GM21360 (cell line): Measurements from ENCODE around the gene ENPP1.
A peak's percentile ranks its signal among the peaks of the same experiment; 100 is the strongest.

ENCODE experiments used
- ATAC-seq: cut with Tn5 transposase; IDR thresholded peaks from one replicate; pipeline ENCODE4 v1.9.1; 2021; ENCODE audit warnings: mild to moderate bottlenecking, moderate library complexity; ENCODE audit not compliant: unreplicated experiment

ENPP1 gene

DNA sequence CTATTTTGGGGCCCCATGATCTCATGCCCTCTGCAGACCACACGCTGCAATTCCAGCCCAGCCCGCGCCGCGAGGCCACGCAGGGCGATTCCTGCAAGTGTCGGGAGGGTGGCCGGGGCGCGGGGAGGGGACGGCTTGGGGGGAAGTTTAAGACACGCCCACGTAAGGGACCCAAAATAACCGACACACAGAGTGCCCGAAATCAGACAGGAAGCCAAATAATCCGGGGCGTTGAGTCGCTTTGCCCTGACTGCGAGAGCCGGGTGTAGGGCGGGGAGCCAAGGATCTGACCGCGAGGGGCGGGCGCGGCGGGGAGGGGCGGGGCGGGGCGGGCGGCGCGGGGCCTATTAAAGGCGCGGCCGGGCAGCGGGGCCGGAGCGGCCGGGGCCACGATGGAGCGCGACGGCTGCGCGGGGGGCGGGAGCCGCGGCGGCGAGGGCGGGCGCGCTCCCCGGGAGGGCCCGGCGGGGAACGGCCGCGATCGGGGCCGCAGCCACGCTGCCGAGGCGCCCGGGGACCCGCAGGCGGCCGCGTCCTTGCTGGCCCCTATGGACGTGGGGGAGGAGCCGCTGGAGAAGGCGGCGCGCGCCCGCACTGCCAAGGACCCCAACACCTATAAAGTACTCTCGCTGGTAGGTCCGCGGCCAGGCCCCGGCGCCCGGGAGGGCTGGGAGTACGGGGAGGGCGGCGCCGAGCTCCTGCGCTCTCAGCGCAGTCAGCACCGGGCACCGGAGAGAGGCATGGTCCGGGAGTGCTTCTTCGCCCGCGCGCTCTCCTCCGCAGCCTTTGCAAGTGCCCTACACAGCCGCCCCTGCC lies at the start of gene ENPP1:
Gene ENPP1, plus strand, starts transcription at position 377 of the 816 bp plus-strand sequence. Its CDS starts 16 bp downstream, at position 393.
- peak; percentile 63 for ATAC-seq

DNA sequence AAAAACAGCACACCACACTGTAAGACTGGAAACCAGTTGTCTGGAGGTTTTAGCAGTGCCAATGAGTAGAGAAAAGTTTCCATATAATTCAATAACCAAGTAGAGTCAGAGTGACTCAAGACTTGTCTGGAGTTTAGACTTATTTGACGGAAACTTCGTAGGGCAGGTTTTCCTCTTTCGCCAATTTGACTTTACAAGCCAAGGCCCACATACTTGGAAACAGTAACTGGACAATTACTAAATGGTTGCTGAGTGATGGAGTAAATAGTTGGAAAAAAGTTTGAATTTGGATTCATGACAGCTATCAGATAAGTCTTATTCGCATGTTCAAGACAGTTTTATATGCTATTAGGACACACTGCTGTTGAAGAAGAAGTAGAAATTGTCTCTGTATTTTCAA lies 48.9 kb upstream of the ENPP1 start:
- no peak for ATAC-seq

DNA sequence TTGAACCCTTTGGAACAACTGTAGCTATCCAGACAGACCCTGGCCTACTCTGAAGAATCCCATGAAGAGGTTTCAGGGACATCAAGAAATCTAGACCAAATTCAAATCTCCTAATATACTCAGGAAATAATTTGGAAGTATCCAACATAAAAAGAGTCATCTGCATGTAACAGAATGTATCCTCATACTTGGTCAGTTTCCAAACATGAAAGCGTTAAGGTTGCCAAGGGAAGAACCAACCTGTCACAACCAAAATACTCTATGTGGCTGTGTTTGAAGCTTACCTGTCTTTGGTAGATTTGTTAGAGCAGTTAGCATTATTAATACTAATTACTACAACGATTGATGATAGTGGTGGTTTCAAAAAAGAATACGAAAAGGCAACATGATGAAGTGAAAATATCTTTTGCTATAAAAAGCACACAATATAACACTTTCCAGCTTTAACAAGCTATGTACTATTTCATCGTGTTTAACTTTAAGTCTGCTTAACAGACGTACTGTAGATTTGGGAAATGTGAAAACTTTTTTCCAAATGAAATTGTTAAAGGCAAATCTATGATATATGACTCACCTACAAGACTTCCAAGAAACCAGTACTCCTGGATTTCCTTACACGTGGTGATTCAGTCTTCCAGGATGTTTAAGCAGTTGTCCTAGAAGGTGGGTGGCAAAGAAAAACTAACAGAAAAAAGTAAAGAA lies 46.6 kb upstream of the ENPP1 start:
- ATAC-seq = no peak

DNA sequence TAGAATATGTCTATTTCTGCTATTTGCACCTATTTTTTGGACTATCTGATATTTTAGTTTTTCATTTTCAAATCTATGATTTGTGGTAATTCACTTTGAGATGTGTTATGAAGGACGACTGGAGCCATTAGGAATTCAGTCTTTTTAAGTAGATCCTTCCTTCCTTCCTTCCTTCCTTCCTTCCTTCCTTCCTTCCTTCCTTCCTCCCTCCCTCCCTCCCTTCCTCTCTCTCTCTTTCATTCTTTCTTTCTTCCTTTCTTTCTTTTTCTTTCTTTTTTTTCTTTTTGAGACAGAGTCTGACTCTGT lies 46.1 kb upstream of the ENPP1 start:
- no peak for ATAC-seq

DNA sequence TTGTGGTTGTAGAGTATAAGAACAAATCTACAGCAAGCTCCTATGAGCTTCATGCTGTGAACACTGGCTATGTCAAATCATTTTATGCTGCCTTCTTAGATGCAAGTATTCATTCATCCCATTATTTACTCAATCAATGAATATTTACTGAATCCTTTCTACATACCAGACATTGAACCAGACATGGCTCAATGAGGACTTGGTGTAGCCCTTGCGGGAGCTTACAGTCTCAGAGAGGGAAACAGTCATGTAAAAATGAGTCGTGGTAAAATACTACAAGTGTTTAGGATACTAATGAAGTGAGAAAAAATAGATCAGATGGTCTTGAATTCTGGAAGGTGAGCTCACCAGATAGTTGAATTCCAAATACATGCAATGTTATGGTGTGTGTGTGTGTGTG lies 44.8 kb upstream of the ENPP1 start:
- ATAC-seq = no peak

DNA sequence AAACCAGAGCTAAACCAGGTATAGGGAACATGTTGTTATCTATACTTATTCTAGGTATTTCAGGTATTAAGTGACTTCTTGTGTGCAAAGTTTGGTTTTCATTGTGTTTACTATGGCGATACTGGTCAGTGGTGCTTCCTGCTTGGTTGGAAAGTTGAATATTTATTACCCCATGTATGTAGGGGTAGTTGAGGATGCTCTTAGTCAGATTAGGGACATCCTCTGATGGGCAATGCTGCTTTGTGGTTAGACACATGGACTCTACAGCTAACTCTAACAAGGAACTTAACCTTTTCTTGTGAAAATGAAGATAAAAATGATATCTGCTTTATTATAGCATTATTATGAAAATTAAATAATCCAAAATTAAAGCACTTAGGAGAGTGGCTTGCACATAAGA lies 44.1 kb upstream of the ENPP1 start:
- no peak for ATAC-seq

DNA sequence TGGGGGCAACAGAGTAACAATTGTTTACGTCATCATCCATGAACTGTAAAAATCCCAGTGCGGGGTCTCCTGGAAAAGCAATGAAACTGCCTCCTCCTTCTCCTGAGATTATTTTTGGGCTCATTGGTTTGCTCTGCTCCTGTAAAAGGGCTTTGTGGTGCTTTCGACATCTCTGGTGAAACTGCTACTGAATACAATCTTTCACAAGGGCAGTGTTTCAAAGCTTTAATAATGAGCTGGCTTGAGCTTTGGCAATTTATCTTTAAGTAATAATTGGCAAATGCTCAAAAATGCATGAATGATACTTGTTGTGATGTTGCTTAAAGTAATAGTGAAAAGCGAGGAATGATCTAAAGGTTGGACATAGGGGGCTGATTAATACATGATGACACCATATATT lies 43.5 kb upstream of the ENPP1 start:
- no peak for ATAC-seq

DNA sequence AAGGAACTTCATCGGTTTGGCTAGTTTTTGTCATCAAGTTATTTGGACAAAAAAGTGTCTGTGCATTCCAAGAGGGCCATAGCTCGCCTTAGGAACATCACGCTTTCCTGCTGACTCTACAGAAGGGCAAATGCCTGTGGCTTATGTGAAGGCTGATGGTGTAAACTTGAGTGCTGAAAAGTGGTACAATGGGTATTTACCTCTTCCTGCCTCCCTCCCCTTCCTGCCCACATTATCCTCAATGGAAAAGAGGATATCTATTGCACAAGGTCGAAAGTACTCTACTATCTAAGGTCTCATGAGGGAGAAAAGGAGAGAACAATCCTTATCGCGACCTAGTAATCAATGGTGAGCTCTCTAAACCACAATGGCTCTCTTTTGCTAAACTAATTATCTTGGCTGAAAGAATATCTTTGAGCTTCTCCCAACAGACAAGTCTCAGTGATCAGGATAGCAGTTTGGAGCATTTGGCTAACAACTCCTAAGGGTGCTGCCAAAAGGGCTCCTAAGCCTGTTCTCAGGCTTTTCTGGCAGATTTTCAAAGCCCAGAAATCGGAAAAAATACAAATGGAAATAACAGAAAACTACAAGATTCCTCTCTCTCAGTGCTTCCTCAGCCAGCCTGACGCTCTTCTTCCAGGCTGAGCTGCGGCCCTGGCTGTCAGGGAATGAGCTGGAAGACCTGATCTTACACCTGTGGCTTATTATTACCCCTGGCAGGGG lies 42.6 kb upstream of the ENPP1 start:
- no peak for ATAC-seq

DNA sequence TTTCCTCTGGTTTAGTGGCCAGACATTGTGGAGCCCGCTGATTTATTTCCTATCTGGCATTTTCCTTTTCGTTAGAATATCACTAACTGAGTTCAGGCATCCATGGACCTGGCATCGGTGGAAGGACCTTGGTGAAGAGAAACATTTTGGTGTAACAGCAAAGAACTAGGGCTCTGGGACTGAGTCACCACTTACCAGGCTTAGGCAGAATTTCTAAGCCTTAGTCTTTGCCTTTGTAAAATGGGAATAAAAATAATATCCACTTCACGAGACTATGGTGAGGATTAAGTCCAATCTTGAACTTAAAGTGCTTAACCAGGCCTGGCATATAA lies 42.0 kb upstream of the ENPP1 start:
- no peak for ATAC-seq

DNA sequence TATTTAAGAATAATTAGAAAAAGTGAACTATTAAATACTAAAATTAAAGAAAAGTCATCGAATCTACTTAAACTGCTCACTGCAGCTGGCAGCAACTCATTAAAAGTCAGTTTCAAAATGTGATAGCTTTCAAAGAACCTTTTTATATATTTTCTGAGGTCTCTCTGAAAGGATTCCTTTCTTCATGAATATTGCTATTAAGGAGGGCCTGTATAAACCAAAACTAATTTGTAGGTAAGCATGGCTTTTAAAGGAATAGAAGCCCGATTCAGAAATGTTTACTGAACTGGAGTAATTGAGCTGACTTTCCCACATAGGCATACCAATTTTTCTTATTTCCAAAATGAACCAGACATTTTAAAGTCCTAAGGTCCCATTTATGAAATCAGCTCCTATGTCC lies 41.2 kb upstream of the ENPP1 start:
- no peak for ATAC-seq

DNA sequence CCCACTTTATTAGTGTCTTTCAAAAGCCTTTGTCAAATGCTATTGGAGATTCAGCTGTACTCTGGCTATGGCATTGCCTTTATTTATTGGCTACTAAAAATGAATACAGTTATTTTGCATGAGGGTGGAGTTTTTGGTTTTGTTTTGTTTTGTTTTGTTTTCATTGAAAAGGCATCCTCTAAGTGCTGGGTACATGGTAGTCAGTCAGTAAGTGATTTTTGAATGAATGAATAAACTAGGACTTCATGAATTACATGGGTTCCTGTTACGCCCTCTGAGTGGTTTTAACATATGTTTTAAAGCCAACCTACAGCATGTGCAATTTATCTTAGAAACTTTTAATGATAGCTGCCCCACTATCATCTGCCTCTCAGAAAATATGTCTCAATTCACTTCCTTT lies 38.9 kb upstream of the ENPP1 start:
- ATAC-seq = no peak

DNA sequence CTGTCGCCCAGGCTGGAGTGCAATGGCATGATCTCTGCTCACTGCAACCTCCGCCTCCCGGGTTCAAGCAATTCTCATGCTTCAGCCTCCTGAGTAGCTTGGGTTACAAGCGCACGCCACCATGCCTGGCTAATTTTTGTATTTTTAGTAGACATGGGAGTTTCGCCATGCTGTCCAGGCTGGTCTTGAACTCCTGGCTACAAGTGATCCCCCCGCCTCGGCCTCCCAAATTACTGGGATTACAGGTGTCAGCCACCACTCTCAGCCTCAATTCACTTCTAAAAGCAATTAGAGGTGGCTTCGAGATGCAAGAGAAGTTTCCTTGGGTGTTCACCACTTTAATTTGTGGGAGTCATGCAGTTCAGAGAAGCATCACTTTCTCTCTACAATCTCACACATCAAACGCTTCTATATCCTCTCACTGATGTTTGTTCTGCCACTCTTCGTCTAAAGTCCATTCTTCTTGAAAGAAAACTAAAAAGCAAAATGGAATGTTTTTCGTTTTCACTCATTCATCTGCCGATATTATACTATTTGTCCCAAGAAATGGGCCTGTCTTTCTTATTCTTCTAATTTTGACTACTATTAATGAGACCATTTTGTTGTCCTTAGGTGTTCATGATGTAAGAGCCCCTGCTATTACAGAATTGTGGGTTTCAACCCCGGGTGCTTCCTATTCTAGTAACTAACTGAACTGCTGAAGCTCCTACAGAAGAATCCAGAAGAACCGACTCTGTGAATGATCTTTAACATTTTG lies 38.3 kb upstream of the ENPP1 start:
- ATAC-seq = no peak

DNA sequence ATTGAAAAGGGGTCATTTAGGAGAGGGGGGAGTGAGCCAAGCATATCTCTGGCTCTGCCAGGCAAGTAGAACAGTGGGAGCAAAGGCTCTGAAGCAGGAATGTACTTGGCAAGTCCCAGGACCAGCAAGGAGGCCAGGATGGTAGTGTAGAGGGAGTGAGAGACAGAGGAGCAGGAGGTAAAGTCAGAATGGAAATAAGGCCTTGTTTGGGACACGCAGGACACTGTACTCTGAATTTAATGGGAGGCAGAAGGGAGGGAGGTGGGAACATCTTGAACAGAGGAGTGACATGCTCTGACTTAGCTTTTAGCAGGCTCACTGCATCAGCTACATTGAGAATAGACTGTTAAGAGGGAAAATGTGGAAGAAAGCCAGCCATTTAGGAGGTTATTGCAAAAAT lies 37.0 kb upstream of the ENPP1 start:
- no peak for ATAC-seq

DNA sequence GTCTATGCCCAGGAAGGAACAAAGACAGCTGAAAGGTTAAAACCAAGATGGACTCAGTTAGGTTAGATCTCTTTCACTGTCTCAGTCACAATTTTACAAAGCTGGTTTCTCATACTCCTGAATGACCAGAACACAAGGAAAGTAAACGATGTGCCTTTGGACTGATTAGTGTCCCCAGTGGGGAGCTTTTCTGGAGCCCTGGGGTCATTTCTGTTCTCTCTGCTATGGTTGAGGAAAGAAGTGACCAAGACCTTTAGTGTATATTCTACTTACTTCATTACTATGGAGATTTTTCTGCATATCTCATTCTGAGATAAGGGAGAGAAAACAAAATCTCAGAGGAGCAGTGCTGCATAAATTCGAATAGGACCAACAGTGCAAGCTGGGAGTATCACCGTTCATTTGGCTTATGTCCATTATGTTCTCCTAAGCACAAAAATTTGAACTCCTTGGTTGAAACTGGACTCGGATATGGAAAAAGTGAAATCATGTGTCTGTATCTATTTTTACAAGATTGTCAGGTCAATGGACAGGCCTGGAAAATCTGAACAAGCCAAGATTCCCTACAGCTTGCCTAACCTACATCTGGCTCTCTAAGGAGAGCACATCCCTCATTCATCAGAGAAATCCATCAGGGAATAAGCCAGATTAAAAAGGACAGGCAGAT lies 34.4 kb upstream of the ENPP1 start:
- ATAC-seq = no peak

DNA sequence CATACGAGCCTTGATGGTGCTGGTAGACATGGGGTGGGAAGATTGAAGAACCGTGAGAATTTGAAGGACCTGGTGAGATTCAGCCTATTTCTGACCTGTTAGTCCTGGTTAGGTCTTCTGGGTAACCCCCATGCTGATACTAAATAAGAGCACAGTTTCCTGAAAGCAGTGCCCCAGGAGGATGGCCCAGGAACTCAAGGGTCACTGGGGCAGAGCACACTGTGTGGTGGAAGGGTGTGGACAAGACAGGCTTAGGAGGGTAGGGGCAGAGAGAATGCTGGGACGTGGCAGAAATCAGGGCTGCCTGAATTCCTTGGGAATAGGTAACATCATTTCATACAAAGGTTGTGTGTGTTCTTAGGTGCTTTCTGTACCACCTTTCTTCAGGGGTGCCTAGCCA lies 31.9 kb upstream of the ENPP1 start:
- ATAC-seq = no peak

DNA sequence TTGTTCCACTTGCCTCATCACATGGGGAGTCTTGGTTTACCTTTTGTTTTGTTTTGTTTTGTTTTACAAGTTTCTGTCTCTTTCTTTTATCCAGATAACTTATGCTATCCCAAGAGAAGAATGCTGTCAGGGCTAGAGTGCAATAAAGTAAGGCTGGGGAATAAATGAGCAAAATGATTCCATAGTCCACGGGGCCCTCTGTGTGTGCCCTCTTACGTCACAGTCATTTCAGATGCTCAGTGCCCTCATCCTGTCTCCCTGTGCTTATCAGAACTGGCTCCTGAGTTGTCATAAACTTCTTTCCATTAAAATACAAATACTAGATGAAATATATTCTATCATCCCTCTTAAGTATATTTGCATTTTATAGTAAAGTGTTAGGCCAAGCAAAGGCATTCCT lies 30.8 kb upstream of the ENPP1 start:
- no peak for ATAC-seq

DNA sequence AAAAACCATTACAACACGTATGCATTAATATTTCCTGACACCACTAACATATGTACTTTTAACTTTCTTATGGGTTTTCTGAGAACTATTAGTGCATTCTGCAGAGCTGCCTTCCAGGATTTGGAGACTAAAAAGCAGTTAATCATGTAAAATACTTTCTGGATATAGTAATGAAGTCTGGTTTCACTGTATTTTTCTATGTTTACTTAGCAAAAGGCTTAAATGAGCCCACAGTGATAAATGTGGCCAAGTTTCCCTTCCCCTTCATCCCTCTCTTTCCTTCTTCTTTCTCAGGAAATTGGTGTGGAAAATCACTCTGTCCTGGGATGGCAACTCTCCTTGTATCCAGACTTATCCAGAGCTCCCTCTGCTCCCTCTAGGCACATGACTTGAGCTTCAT lies 29.7 kb upstream of the ENPP1 start:
- ATAC-seq = no peak

DNA sequence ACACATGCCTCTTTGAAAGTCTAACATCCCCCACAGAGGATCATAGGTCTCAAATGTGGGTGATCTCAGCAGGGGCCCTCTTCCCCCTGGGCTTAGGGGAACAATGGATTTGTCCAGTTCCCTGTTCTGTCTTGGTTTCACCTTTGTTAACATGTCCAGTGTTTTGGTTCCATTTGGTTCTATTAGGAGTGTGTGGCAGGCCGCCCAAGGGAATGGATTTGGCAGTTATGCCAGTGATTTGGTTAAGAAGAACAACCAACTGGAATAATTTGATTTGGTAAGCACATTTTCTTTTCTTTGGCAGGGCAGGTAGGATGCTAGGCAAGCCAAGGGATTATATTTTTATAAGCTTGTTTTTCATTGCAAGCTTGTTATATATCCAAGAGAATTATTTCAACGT lies 28.5 kb upstream of the ENPP1 start:
- ATAC-seq = no peak

DNA sequence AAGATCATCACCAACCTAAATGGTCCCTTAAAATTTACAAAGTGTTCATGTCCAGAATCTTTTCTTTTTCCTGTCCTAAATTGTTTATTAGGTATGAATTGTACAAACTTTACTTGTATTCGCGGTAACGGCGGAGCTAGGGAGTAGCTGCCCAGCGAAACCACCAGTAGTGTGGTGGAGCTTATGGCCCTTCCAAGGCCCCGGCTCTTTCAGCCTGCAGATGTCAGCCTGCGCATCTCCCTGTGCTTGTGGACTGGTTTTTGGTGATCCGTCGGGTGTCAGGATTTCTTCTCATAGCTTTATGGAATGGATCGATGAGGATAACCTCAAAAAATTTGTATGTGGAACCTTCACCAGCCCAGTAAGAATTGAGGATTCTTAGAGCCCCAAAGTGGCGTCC lies 27.2 kb upstream of the ENPP1 start:
- ATAC-seq = no peak

DNA sequence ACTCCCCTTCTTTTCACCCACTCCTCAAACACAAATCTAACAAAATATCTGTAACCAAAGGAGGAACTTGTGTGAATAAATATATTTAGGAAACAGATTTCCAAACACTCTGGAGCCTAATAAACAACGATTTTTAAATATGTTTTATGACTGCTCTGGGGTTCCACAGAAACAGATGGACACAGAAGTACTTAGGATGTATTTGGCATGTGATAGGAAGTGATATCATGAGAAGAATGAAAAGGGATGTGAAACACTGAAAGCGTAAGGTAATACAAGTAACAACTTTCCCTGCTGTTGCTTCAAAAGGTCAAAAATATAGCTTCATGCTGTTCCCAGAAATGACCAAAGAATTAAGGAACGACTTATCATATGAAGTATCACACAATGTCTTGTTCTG lies 26.1 kb upstream of the ENPP1 start:
- no peak for ATAC-seq

DNA sequence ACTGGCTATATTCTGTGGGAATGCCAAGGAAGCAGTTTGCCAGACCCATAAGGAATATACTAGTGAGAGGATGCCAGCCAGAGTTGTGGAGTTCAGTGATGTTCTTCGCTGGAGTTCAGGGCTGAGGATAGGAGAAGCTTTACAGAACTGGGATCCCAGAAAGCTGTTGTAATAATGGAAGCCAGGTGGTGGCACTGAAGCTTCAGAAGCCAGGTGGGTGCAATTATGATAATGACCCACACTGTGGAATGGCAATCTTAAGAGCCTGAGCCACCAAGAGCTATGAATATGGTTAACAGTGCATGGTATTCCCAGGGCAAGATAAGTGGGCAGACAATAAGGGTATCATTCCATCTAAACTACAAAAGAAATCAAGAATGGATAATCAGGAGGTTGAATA lies 25.1 kb upstream of the ENPP1 start:
- no peak for ATAC-seq
